Measurements from ENCODE around the gene TMLHE. TPM values are rescaled to one million over a fixed set of nuclear protein-coding genes. Genes with fewer than 3 reads are reported as not detected.
"Not testable (repeated sequence)": the region's sequence is repeated elsewhere in the genome, so short reads cannot be mapped to it uniquely, and the experiment has no call there.

TMLHE gene
- total RNA-seq, 1 experiment from 2014 or later: 18.3 TPM

DNA sequence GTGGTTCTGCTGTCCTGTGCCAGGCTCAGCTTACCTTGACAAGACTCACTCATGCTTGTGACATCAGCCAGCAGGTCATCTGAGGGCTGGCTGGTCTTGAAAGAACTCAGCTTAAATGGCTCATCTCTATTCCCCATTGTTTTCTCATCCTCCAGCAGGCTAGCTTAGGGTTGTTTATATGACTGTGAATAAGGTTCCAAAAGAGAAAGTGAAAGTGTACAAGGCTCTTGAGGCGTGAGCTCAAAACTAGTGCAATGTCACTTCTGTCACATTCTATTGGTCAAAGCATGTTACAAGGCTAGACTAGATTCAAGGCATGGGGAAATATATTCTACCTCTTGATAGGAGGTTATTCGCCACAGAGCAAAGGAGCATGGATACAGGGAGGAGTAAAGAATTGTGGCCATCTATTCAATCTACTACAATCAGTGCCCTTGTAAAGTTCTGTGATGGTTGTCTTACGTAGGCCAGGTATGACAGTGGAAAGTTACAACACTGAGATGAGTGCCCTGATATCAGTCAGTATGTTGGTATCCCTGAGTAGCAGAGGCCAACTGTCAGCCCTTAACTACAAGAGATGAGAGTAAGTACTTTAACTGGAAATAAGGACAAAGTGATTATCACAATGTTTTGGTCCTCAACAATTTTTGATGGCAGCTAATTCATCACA is 19.8 kb upstream of the TMLHE start:
- no TSS peak for BruUV-seq (replicated peaks)
- no peak overlapping the region for H3K27ac ChIP-seq (ENCODE audit: low read depth, low read length, poor library complexity, severe bottlenecking)
- TF ChIP-seq EZH2 (IDR thresholded peaks at IDR 0.05; ENCODE audit: borderline replicate concordance, low read depth, low read length, poor library complexity, severe bottlenecking): no peak
- TF ChIP-seq, protein P1, sequence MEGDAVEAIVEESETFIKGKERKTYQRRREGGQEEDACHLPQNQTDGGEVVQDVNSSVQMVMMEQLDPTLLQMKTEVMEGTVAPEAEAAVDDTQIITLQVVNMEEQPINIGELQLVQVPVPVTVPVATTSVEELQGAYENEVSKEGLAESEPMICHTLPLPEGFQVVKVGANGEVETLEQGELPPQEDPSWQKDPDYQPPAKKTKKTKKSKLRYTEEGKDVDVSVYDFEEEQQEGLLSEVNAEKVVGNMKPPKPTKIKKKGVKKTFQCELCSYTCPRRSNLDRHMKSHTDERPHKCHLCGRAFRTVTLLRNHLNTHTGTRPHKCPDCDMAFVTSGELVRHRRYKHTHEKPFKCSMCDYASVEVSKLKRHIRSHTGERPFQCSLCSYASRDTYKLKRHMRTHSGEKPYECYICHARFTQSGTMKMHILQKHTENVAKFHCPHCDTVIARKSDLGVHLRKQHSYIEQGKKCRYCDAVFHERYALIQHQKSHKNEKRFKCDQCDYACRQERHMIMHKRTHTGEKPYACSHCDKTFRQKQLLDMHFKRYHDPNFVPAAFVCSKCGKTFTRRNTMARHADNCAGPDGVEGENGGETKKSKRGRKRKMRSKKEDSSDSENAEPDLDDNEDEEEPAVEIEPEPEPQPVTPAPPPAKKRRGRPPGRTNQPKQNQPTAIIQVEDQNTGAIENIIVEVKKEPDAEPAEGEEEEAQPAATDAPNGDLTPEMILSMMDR (conservative IDR thresholded peaks at IDR 0.05; ENCODE audit: low read depth, low read length): no peak
- POLR2A ChIA-PET (ENCODE audit: low non-redundant PET): no interaction called here
- H3K4me3 ChIP-seq (ENCODE audit: low read depth, low read length, poor library complexity, severe bottlenecking): no peak overlapping the region
- H3K4me1 ChIP-seq (ENCODE audit: insufficient read depth, low read length, poor library complexity, severe bottlenecking): no peaks in the 10 kb centered on the region
- H3K36me3 ChIP-seq (ENCODE audit: insufficient read depth, low read length, poor library complexity, severe bottlenecking): no peaks in the 10 kb centered on the region
- CTCF ChIA-PET: no interaction called here
- DNase-seq (ENCODE audit: low spot score): no peak
- intact Hi-C loops (cut with micrococcal nuclease; ENCODE audit: unreplicated experiment): no loop called here
- H3K27me3 ChIP-seq (replicated peaks; ENCODE audit: insufficient read depth, low read depth, low read length, poor library complexity): no peaks in the 10 kb centered on the region
- peaks cover 11% of the 10 kb centered on the region for H3K9me3 ChIP-seq (ENCODE audit: low read depth, low read length, poor library complexity, severe bottlenecking)

DNA sequence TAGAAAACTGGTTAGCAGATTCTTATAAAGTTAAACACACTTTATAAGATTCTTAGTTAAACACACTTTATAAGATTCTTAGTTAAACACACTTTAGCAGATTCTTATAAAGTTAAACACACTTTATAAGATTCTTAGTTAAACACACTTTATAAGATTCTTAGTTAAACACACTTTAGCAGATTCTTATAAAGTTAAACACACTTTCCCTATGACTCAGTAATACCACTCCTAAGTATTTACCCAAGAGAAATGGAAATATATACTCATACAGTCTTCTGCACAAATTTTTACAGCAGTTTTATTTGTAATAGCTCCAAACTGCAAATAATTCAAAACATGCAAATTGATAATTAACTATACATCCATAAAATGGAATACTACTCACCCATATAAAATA is 7.4 kb upstream of the TMLHE start:
- POLR2A ChIA-PET (ENCODE audit: low non-redundant PET): not testable (repeated sequence)

DNA sequence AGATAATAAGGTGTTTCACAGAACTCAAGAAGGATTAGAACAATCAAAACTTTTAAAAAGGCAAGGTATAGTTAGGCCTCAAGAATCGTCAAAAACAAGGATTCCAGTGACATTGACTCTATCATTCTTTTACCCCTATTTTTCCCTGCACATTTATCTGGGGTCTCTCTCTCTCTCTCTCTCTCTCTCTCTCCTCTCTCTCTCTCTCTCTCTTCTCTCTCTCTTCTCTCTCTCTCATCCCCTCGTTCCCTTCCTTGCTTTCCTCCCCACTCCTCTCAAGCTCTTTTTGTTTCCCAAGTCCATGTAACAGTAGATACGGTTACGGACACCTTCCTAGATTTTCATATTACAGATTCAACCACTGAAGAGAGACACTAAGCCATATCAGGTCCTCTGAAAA is 3.2 kb upstream of the TMLHE start:
- Histone ChIP-seq H3K36me3 (ENCODE audit: insufficient read depth, low read length, poor library complexity, severe bottlenecking) (no peaks in the 10 kb centered on the region), H3K9me3 (ENCODE audit: low read depth, low read length, poor library complexity, severe bottlenecking) (peaks cover 10% of the 10 kb centered on the region), H3K4me1 (ENCODE audit: insufficient read depth, low read length, poor library complexity, severe bottlenecking) (no peaks in the 10 kb centered on the region), H3K27ac (ENCODE audit: low read depth, low read length, poor library complexity, severe bottlenecking) (no peak overlapping the region), H3K4me3 (ENCODE audit: low read depth, low read length, poor library complexity, severe bottlenecking) (no peak overlapping the region), H3K27me3 (replicated peaks; ENCODE audit: insufficient read depth, low read depth, low read length, poor library complexity) (no peaks in the 10 kb centered on the region)
- no peak for TF ChIP-seq EZH2 (IDR thresholded peaks at IDR 0.05; ENCODE audit: borderline replicate concordance, low read depth, low read length, poor library complexity, severe bottlenecking)
- TF ChIP-seq, protein P1 (conservative IDR thresholded peaks at IDR 0.05; ENCODE audit: low read depth, low read length): no peak
- BruUV-seq (replicated peaks): no TSS peak
- intact Hi-C loops (cut with micrococcal nuclease; ENCODE audit: unreplicated experiment): no loop called here
- CTCF ChIA-PET: no interaction called here
- DNase-seq (ENCODE audit: low spot score): no peak
- POLR2A ChIA-PET (ENCODE audit: low non-redundant PET): no interaction called here

More for the DNA sequence above, 7.4 kb upstream of the TMLHE start:
- CTCF ChIA-PET; H3K27ac ChIP-seq (ENCODE audit: low read depth, low read length, poor library complexity, severe bottlenecking); H3K4me3 ChIP-seq (ENCODE audit: low read depth, low read length, poor library complexity, severe bottlenecking); DNase-seq (ENCODE audit: low spot score); H3K4me1 ChIP-seq (ENCODE audit: insufficient read depth, low read length, poor library complexity, severe bottlenecking); H3K36me3 ChIP-seq (ENCODE audit: insufficient read depth, low read length, poor library complexity, severe bottlenecking); H3K27me3 ChIP-seq (replicated peaks; ENCODE audit: insufficient read depth, low read depth, low read length, poor library complexity); intact Hi-C loops (cut with micrococcal nuclease; ENCODE audit: unreplicated experiment); BruUV-seq (replicated peaks): not testable (repeated sequence)
- peaks cover 10% of the 10 kb centered on the region for H3K9me3 ChIP-seq (ENCODE audit: low read depth, low read length, poor library complexity, severe bottlenecking)

DNA sequence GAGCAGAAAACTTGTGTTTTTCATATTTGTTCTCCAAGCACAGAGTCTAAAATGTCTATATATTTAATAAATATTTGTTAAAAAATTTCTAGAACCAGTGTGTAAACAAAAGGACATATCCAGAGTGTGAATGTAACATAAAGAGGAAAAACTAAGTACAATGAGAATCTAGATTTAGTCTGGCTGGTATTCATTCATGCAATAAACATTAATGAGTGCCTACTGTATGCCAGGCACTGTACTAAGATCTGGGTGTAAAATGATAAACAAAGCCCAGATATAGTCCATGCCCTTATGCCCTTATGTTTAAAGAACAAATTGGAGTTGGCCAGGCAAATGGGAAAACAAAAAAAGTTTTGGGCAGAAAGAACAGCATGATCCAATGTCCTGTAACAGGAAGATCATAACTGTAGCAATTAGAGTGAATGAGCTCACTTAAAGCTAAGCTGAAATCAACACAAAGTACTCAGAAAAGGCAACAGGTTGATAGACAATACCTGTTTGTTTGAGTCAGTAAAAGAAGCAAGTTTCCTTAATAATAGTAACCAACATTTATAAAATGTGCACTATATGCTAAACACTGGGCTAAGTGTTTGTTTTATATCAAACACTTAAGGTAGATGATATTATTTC is 1.3 kb upstream of the TMLHE start:
- Histone ChIP-seq H3K27ac (ENCODE audit: low read depth, low read length, poor library complexity, severe bottlenecking) (no peak overlapping the region), H3K9me3 (ENCODE audit: low read depth, low read length, poor library complexity, severe bottlenecking) (peaks cover 7% of the 10 kb centered on the region), H3K4me1 (ENCODE audit: insufficient read depth, low read length, poor library complexity, severe bottlenecking) (no peaks in the 10 kb centered on the region), H3K27me3 (replicated peaks; ENCODE audit: insufficient read depth, low read depth, low read length, poor library complexity) (no peaks in the 10 kb centered on the region), H3K36me3 (ENCODE audit: insufficient read depth, low read length, poor library complexity, severe bottlenecking) (no peaks in the 10 kb centered on the region), H3K4me3 (ENCODE audit: low read depth, low read length, poor library complexity, severe bottlenecking) (no peak overlapping the region)
- TF ChIP-seq, protein P1 (conservative IDR thresholded peaks at IDR 0.05; ENCODE audit: low read depth, low read length): no peak
- no peak for TF ChIP-seq EZH2 (IDR thresholded peaks at IDR 0.05; ENCODE audit: borderline replicate concordance, low read depth, low read length, poor library complexity, severe bottlenecking)
- ChIA-PET POLR2A (ENCODE audit: low non-redundant PET) (no interaction called here), CTCF (no interaction called here)
- no peak for DNase-seq (ENCODE audit: low spot score)
- no TSS peak for BruUV-seq (replicated peaks)
- intact Hi-C loops (cut with micrococcal nuclease; ENCODE audit: unreplicated experiment): no loop called here

All from A673 (cell line).